ENCODE data around the gene PRPSAP1.

Gene PRPSAP1

DNA sequence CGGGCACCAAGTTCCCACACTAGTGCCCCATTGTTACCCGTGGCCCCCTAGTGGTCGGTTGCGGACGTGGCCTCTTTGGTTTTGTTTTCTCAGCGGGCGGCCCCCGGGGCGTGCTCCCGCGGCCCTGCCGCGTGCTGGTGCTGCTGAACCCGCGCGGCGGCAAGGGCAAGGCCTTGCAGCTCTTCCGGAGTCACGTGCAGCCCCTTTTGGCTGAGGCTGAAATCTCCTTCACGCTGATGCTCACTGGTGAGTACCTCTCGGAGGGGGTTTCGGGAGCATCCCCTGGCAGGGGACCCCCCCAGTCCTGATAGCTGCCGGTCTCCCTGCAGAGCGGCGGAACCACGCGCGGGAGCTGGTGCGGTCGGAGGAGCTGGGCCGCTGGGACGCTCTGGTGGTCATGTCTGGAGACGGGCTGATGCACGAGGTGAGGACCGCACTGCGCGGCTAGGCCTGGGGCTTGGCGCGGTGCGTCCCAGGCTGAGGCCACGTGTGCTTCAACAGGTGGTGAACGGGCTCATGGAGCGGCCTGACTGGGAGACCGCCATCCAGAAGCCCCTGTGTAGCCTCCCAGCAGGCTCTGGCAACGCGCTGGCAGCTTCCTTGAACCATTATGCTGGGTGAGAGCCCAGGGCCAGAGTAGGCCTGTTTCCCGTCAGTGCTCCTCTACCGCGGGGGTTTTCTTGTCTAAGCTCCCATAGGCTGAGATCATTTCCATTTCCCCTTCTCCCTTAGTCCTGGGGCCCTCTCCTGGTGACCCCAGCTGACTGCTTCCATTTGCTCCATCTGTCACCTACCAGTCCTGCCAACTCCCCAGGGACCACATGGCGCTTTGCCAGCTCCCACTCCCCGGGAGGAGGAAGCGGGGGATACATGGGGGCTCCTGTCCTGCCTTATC, 32.4 kb upstream of the PRPSAP1 start (continued):
- TF ChIP-seq, protein P1, sequence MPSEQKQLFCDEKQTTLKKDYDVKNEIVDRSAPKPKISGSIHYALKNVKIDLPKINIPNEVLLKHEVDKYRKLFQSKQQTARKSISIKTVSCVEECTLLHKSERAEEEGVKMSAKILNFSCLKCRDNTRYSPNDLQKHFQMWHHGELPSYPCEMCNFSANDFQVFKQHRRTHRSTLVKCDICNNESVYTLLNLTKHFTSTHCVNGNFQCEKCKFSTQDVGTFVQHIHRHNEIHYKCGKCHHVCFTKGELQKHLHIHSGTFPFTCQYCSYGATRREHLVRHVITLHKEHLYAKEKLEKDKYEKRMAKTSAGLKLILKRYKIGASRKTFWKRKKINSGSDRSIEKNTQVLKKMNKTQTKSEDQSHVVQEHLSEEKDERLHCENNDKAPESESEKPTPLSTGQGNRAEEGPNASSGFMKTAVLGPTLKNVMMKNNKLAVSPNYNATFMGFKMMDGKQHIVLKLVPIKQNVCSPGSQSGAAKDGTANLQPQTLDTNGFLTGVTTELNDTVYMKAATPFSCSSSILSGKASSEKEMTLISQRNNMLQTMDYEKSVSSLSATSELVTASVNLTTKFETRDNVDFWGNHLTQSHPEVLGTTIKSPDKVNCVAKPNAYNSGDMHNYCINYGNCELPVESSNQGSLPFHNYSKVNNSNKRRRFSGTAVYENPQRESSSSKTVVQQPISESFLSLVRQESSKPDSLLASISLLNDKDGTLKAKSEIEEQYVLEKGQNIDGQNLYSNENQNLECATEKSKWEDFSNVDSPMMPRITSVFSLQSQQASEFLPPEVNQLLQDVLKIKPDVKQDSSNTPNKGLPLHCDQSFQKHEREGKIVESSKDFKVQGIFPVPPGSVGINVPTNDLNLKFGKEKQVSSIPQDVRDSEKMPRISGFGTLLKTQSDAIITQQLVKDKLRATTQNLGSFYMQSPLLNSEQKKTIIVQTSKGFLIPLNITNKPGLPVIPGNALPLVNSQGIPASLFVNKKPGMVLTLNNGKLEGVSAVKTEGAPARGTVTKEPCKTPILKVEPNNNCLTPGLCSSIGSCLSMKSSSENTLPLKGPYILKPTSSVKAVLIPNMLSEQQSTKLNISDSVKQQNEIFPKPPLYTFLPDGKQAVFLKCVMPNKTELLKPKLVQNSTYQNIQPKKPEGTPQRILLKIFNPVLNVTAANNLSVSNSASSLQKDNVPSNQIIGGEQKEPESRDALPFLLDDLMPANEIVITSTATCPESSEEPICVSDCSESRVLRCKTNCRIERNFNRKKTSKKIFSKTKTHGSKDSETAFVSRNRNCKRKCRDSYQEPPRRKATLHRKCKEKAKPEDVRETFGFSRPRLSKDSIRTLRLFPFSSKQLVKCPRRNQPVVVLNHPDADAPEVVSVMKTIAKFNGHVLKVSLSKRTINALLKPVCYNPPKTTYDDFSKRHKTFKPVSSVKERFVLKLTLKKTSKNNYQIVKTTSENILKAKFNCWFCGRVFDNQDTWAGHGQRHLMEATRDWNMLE (tag by site-specific recombination; conservative IDR thresholded peaks at IDR 0.05; ENCODE audit: low read depth) = no peak
- TF ChIP-seq, protein P2, sequence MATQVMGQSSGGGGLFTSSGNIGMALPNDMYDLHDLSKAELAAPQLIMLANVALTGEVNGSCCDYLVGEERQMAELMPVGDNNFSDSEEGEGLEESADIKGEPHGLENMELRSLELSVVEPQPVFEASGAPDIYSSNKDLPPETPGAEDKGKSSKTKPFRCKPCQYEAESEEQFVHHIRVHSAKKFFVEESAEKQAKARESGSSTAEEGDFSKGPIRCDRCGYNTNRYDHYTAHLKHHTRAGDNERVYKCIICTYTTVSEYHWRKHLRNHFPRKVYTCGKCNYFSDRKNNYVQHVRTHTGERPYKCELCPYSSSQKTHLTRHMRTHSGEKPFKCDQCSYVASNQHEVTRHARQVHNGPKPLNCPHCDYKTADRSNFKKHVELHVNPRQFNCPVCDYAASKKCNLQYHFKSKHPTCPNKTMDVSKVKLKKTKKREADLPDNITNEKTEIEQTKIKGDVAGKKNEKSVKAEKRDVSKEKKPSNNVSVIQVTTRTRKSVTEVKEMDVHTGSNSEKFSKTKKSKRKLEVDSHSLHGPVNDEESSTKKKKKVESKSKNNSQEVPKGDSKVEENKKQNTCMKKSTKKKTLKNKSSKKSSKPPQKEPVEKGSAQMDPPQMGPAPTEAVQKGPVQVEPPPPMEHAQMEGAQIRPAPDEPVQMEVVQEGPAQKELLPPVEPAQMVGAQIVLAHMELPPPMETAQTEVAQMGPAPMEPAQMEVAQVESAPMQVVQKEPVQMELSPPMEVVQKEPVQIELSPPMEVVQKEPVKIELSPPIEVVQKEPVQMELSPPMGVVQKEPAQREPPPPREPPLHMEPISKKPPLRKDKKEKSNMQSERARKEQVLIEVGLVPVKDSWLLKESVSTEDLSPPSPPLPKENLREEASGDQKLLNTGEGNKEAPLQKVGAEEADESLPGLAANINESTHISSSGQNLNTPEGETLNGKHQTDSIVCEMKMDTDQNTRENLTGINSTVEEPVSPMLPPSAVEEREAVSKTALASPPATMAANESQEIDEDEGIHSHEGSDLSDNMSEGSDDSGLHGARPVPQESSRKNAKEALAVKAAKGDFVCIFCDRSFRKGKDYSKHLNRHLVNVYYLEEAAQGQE (tag by site-specific recombination; IDR thresholded peaks at IDR 0.05) = no peak
- TF ChIP-seq ZNF610 (tag by site-specific recombination; IDR thresholded peaks at IDR 0.05; ENCODE audit: borderline replicate concordance) = peak; percentile 67
- no peak for TF ChIP-seq ZNF16 (tag by site-specific recombination; IDR thresholded peaks at IDR 0.05; ENCODE audit: low read depth)
- no peak for TF ChIP-seq SP2 (tag by site-specific recombination; IDR thresholded peaks at IDR 0.05)
- peak; percentile 67; the same call in 1 of the 2 replicates for TF ChIP-seq KLF16 (tag by site-specific recombination; IDR thresholded peaks at IDR 0.05)
- no peak for TF ChIP-seq ZNF23 (tag by site-specific recombination; IDR thresholded peaks at IDR 0.05; ENCODE audit: borderline replicate concordance)
- TF ChIP-seq OVOL3 (tag by site-specific recombination; IDR thresholded peaks at IDR 0.05) = no peak
- TF ChIP-seq ZNF274 (IDR thresholded peaks at IDR 0.05; ENCODE audit: low read length) = no peak
- no peak for TF ChIP-seq ZNF274 (tag by site-specific recombination; IDR thresholded peaks at IDR 0.05; ENCODE audit: borderline replicate concordance)
- TF ChIP-seq ZNF350 (tag by site-specific recombination; IDR thresholded peaks at IDR 0.05) = no peak
- TF ChIP-seq, protein P3, sequence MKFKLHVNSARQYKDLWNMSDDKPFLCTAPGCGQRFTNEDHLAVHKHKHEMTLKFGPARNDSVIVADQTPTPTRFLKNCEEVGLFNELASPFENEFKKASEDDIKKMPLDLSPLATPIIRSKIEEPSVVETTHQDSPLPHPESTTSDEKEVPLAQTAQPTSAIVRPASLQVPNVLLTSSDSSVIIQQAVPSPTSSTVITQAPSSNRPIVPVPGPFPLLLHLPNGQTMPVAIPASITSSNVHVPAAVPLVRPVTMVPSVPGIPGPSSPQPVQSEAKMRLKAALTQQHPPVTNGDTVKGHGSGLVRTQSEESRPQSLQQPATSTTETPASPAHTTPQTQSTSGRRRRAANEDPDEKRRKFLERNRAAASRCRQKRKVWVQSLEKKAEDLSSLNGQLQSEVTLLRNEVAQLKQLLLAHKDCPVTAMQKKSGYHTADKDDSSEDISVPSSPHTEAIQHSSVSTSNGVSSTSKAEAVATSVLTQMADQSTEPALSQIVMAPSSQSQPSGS (tag by site-specific recombination; IDR thresholded peaks at IDR 0.05; ENCODE audit: low read depth) = no peak
- TF ChIP-seq ZNF791 (tag by site-specific recombination; IDR thresholded peaks at IDR 0.05) = no peak
- no peak for TF ChIP-seq ZFHX2 (tag by site-specific recombination; conservative IDR thresholded peaks at IDR 0.05)
- peak; percentile 50 for TF ChIP-seq ZNF423 (tag by site-specific recombination; IDR thresholded peaks at IDR 0.05)
- TF ChIP-seq BCL11B (tag by site-specific recombination; IDR thresholded peaks at IDR 0.05; ENCODE audit: low read depth) = peak; percentile 88
- peak; percentile 83 for TF ChIP-seq ZNF324 (tag by site-specific recombination; IDR thresholded peaks at IDR 0.05)
- TF ChIP-seq, protein P4, sequence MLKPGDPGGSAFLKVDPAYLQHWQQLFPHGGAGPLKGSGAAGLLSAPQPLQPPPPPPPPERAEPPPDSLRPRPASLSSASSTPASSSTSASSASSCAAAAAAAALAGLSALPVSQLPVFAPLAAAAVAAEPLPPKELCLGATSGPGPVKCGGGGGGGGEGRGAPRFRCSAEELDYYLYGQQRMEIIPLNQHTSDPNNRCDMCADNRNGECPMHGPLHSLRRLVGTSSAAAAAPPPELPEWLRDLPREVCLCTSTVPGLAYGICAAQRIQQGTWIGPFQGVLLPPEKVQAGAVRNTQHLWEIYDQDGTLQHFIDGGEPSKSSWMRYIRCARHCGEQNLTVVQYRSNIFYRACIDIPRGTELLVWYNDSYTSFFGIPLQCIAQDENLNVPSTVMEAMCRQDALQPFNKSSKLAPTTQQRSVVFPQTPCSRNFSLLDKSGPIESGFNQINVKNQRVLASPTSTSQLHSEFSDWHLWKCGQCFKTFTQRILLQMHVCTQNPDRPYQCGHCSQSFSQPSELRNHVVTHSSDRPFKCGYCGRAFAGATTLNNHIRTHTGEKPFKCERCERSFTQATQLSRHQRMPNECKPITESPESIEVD (tag by site-specific recombination; IDR thresholded peaks at IDR 0.05) = no peak
- no peak for TF ChIP-seq GLI4 (tag by site-specific recombination; IDR thresholded peaks at IDR 0.05)
- TF ChIP-seq ZNF175 (tag by site-specific recombination; IDR thresholded peaks at IDR 0.05) = no peak
- no peak for TF ChIP-seq ZBTB1 (tag by site-specific recombination; IDR thresholded peaks at IDR 0.05)
- no peak for TF ChIP-seq ZNF670 (tag by site-specific recombination; IDR thresholded peaks at IDR 0.05; ENCODE audit: low read depth)
- no peak for TF ChIP-seq WT1 (tag by site-specific recombination; IDR thresholded peaks at IDR 0.05)
- TF ChIP-seq ZNF664 (tag by site-specific recombination; IDR thresholded peaks at IDR 0.05) = no peak
- TF ChIP-seq ZNF302 (tag by site-specific recombination; IDR thresholded peaks at IDR 0.05; ENCODE audit: low read depth) = no peak
- TF ChIP-seq ZNF391 (tag by site-specific recombination; IDR thresholded peaks at IDR 0.05; ENCODE audit: borderline replicate concordance, low read depth) = 0 out of 2 replicates have a peak, but pooled peaks have one; percentile 24
- TF ChIP-seq ZNF548 (tag by site-specific recombination; IDR thresholded peaks at IDR 0.05) = no peak

Measured in HEK293 (cell line).